ENCODE measurements around the gene ATOSA.

The ATOSA gene

DNA sequence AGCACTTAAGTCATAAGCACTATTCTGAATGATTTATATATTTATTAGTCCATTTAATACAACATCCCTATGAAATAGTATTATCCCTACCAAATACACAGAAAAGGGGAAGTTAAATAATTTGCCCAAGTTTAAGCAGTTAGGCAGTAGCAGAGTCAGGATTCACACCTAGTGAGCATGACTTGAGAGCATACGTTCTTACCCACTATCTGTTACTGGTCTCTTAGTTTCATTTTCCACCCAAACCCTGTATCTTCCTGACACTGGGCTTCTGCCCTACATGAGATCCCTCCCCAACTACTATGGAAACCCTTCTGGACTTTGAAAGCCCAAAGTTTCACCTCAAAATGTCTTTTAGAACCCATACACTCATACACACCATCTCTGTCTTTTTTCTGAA is 4.4 kb upstream of the ATOSA start:
- peak; percentile 35 for DNase-seq (ENCODE audit: low spot score)

DNA sequence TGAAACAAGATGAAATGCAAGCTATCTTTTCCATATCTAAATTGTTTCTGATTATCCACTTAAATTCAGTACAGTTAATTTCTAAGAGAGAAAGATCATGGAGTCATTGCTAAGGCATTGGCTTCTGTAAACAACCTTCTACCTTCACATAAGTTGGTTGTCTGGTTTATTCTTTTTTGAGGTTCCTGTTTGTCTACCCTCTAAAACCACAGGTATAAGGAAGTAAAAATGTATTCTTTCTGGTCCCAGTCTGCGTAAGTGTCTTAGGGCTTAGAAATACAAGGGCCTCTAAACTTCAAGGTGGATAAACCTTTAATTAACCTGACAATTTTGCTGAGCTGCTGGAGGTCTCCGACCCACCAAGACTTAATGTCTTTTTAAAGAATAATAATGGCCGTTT is 3.6 kb upstream of the ATOSA start:
- DNase-seq (ENCODE audit: low spot score) = no peak

DNA sequence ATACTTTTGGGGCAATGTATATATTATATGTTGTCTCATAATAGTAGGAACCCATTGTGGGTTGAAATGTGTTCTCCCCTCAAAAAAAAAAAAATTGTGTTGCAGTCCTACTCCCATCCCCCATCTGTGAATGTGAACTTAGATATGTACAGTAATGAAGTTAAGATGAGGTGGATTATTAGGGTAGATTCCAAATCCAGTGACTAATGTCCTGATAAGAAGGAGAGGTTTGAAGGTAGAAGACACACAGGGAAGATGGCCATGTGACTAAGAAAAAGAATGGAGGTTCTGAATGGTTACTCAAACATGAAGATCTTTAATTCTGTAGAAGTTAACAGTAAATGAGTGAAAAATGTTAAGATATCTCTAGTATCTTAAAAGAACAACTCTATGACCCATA is 3.0 kb upstream of the ATOSA start:
- DNase-seq (ENCODE audit: low spot score) = no peak

DNA sequence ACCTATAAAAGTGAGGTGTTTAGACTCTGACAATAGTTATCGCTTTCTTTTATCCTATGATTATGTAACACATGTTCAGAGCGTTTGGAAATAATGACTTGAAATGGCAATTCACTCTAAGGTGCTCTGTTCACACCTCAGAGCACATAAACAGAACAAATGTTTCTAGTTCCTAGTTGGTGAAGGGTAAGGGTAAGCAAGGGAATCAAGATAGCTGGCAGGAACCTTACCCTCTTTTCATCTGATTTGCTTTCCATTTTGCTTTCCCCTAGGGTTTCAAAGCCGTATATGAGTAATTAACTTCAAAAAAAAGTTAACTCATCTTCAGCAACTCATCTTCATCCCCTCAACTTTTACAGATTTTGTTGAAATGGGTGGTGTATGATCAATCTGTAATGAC is 2.3 kb upstream of the ATOSA start:
- DNase-seq (ENCODE audit: low spot score) = no peak

DNA sequence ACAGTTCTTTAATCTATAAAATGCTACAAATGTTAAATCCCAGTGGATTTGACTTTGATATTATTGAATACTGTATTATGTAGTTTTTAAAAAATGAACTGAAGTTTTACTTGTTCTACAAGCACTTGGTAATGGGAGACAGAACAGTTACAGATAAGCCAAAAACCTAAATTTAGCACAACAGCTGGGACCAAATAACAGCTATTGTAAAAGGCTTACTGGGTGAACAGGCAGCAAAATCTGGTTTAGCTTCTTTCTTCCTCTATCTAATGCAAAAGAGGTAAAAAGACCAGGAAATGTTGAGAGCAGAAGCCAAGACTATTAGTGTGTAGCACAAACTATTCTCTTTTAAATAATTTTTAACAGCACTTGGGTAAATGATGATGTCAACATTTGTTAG is 1.6 kb upstream of the ATOSA start:
- no peak for DNase-seq (ENCODE audit: low spot score)

DNA sequence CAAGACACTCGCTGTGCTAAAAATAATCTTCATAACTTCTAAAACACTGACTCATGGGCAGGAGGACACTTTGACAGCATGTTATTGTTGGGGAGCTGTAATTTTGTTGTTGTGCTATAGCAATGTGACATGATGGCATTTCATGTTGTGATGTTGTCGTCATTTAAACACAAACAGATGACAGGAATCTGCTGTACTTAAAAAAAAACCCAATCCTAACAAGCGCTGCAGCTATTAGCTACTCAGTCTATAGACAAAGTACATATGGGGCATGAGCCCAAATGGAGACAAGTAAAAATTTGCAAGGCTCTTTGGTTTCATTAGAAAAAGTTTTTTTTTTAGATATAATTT is 828 bp upstream of the ATOSA start:
- DNase-seq (ENCODE audit: low spot score) = peak; percentile 10

DNA sequence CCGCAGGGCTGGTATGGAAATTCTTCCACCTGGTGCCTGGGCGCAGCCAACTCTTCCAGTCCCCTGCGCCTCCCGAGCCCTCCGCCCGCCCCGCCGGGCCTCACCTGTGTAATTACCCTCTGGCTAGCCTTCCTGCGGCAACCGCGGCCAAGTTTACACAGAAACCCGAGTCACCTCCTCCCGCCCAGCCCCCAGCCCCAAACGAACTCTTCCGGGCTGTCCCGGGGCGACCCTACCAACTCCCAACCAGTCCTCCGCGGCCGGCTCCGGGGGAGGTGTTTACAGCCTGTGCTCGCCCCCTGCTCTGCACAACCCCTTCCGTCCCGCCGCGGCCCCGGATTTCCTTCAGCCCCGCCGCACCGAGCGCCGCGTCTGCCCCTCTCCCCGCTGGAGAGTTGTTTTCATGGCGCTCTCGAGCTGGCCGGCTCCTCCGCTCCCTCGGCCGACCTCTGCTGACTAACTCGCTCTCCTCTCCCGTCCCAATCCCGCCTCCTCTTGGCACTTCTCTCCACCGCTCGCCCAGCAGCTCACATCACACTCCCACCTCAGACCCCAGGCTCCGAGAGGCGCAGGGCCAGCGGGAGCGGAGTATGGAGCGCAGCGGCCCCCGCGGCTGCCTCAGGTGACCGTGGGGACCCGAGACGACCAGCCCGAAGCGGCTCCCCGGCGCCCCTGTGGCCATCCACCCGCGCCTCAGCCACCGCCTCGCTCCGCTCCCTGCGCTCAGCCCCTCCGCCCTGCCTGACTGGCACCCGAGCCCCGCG is 538 bp downstream of the ATOSA start:
- DNase-seq (ENCODE audit: low spot score) = peak; percentile 56

DNA sequence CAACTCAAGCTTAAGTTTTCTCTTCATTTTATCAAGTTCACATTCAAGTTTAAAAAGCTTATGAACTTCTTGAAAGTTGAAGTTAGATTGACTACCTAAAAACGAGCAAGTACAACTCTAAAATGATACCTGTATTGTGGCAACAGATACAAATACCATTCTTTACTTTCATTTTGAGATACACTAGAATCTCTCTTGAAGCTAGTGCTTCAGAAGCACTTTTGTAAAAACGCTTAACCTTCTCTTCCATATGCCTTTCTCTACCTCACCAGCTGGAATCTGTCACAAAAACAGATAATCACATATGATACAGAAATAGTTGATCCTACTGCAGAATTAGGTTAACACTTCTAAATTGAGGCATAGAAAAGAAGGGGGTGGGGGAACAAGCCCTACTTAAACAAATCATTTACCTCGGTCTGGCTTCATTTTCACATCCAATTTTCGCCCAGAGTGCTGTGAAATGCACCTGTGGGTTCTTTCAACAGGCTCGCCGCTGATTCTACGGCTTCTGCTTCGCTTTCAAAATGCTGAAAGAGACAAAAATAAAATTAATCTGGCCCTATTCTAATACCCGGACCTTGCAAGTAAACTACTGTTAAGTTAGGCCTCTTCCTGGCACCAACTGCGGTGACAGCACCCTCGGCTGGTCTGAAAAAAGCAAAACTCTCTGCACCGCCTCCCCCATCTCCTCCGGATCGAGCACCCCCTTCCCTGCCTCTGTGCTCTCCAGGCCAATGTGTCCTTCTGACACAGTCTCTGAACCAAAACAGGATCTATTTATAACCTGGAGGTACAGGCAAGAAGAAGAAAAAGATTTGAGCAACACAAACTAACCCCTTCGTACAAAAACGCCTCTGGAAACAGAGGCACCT is 1.4 kb downstream of the ATOSA start:
- peak; percentile 48 for DNase-seq (ENCODE audit: low spot score)

DNA sequence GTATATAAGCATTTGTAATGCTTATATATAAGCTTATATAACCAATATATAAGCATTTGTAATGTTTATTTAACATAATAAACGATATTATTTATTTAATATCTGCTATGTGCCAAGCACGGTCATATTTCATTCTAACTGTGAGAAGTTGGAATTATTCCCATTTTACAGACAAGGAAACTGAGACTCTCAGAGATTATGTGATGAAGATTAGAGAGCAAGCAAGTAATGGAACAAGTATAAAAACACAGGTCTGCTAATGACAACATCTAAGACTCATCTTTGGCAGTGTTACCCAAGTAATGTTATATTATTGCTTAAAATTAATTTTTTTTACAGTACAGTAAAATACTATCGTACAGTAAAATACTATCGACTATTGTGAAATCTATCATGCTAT is 4.4 kb downstream of the ATOSA start:
- DNase-seq (ENCODE audit: low spot score) = no peak

DNA sequence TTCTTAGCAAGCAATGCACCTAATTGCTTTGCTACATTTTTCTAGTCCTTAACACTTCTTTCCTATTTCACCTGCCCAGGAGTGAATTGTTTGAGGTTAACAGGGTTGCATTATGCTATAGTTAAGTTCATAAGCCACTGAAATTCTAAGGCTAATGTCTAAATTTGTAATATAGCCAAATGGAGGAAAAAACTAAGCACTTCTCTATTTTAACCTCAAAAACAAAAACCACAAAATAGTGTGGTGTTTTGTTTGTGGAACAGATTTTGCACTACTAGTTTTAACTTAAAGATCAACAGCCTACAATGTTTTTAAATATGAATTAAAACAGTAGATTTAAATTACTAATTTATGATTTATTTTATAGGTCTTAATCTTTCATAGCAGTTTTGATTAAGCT is 5.5 kb downstream of the ATOSA start:
- DNase-seq (ENCODE audit: low spot score) = no peak

DNA sequence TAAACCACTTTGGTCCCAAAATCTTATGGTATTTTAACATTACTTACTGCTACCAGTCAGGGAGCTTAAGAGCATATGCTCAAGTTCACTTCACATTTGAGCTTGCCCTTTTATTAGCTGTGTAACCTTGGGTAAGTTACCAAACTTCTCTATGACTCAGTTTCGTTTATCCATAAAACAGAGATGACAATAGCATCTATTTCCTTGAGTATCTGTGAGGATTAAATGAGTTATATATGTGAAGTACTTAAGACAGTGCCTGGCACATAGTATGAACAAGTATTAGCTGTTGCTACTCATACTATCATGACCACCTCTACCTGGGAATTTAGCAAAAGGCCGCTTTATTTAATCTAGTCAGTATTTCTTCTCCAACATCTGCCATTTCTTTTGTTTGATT is 5.9 kb downstream of the ATOSA start:
- DNase-seq (ENCODE audit: low spot score) = no peak

DNA sequence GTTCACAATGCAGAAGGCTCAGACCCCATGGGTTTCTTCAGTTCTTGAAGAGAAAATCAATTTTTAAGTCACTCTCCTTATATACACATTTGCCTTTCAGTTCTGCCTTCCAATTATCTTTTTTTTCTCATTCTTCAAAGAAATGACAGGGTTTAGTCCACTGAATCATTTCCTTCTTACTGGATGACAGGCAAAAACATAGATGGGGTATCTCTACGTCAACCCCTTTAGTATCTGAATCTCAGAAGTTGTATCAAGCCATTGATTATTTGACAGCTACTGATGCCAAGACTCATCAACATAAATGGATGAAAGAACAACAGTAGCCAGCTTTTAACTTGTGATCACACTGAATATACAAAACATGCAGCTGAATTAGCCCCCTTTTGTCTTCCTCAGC is 6.5 kb downstream of the ATOSA start:
- no peak for DNase-seq (ENCODE audit: low spot score)

DNA sequence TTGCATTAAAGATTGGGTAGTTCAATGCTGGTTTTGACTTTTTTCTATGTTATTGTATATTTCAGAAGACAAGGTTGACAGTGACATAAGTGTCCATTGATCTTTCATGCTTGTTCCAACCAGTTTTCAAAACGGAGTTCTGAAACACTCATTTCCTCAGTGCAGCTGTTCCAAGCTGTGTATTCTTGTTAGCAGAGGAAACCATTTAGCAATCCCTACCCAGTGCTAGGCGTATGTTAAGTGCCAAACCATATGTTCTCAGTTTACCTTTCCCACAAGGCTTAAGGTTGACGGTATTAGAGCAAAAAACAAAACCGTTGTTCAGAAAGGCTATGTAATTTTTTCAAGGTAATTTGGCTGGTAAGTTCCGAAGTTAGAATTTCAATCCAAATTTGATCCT is 9.1 kb downstream of the ATOSA start:
- DNase-seq (ENCODE audit: low spot score) = no peak

DNA sequence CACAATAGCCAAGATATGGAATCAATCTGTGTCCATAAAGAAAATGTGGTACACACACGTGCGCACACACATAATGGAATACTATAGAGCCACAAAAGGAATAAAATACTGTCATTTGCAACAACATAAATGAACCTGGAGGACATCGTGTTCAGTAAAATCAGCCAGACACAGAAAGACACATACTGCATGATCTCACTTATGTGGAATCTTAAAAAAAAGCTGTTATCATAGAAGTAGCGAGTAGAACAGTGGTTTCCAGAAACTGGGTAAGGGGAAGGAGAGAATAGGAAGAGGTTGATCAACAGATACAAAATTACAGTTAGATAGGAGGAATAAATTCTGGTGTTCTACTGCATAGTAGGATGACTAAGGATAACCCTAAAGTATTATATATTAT is 11.1 kb downstream of the ATOSA start:
- no peak for DNase-seq (ENCODE audit: low spot score)

DNA sequence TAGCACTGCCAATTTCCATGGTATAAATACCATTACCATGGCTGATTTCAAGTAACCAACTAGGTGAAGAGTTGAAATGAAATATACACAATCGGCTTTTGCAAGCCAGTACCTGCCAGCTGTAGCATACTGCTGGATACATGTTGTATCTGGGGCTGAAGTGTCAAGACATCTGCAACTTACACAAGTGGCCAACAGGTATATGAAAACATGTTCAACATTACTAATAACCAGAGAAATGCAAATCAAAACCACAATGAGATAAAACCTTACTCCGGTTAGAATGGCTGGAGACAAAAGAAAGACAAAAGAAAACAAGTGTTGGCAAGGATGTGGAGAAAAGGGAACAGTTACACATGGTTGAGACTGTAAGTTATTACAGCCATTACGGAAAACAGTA is 11.6 kb downstream of the ATOSA start:
- no peak for DNase-seq (ENCODE audit: low spot score)

DNA sequence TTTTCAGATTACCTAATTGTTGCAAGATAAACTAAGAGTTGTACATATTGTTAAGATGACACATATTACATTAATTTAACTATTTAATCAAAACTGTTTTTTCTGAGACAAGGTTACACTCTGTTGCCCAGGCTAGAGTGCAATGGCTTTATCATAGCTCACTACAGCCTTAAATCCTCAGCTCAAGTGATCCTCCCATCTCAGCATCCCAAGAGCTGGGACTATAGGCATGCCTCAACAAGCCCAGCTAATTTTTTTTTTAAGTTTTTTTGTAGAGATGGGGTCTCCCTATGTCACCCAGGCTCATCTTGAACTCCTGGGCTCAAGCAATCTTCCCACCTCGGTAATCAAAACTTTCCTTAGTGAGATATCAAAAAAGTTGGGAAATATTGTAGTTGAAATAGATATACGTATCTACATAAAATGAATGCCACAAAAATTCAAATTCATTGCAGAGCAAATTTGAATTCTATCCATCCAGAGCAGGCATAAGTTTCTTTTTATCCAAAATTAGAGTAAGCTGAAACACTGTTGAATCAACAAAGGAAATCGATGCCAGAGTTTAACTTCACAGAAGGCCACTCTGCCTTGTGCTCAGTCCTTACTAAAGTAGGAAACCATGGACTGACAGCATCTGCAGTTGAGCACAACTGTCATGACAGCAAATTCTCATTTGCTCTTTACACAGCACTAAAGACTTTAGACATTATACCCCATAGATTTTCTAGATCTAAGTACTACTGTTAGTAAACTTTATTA is 15.5 kb downstream of the ATOSA start:
- DNase-seq (ENCODE audit: low spot score) = no peak

DNA sequence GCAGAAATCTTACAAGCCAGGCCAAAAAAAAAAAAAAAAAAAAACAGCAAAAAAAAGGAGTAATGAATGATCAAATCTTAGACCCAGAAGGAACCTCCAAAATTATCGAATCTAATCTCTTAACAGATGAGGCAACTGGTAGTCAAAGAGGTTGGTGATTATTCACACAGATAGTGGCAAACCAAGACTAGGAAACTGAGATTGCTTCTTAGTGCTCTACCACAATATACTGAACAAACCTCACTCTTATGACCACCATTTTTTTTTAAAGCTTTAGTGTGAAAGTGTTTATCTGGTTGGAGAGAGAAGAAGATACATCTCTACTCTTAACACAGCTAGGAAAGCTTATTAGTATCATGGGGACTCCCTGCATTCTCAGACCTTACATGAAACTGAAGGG is 17.3 kb downstream of the ATOSA start:
- no peak for DNase-seq (ENCODE audit: low spot score)

DNA sequence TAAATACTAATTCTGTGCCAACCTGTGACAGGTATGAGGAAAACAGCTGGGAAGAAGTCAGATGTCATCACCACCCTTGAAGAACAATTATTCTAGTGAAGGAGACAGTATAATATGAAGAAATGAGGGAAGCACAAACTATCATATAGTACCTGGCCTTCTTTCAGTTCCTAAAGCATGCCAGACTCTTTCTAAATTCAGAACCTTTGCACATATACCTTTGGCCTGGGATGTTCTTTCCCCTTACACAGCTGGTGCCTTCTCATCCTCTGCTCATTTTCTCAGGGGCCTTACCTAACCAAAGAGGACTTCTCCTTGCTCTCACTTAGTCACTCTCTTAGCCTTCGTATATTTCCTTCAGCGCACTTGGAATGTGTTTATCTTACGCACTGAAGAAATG is 19.0 kb downstream of the ATOSA start:
- no peak for DNase-seq (ENCODE audit: low spot score)

DNA sequence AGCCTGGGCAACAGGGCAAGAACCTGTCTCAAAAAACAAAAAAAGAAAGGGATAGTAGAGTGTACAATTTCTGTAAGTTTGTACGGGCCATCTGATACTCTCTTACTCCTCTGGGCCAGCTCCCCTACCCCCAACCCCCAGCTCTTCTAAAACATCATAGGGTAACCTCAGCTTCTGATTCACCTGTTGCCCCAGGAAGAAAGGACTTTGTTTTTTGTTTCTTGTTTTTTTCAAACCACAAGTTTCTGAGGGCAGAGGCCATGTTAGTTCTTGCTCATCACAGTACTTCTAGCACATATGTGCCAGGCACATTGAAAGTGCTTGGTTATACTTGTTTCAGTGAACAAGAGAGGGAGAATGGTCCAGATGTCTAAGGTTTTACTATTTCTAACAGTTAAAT is 20.2 kb downstream of the ATOSA start:
- DNase-seq (ENCODE audit: low spot score) = no peak

DNA sequence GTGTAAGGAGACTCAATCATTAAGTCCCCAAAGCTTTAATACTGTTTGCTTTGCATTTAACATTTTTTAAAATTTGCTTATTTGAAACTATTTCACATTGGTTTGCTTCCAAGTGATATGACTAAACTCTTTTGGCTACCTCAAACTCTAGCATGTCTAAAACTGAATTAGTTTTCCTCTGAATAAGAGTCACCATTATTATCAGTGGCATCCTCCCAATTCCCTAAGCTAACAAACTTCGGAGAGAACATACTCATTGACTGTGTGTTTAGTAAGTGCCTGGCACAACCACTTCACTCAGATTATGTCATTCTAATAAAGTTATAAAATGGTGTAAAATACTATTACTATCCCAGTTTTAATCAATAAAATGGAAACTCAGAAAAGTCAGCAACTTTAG is 21.9 kb downstream of the ATOSA start:
- DNase-seq (ENCODE audit: low spot score) = no peak

DNA sequence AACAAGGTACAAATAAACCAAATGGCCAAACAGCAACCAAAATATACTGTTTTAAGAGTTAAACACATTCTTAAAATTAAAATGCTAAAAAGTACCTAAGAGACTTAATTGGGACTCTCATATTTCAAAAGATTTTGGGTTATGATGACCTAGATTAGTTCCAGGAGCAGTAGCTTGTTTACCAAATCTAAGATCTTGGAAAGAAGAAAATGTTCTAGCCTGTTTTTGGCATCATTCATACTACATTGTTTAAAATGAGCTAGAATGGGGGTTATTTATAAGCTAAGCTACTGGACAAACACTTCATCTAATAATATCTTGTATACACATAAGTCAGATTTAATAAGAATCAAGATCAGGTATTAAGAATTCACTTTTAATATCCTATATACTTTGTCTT is 22.8 kb downstream of the ATOSA start:
- no peak for DNase-seq (ENCODE audit: low spot score)

DNA sequence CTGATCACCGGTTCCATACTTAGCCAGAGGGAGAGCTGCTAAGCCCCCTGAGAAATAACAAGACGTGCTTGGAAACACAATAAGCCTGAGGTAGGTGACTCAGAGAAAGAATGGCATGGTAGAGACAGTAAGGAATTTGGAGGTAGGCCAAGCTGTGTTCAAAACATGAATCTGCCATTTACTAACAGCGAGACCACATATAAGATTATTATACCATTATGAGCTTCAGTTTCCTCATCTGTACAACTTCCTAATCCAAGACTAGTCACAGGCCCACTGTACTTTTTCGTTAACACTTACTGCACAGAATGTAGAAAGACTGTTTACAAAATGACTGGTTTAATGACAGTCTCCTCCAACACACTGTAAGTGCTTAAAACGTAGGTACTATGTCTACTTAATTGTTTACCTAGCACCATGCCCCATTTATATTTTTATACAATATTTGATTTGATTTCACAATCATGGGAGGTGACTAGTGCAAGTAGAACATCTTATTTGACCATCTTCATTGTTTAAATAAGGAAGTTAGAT is 25.7 kb downstream of the ATOSA start:
- DNase-seq (ENCODE audit: low spot score) = no peak

DNA sequence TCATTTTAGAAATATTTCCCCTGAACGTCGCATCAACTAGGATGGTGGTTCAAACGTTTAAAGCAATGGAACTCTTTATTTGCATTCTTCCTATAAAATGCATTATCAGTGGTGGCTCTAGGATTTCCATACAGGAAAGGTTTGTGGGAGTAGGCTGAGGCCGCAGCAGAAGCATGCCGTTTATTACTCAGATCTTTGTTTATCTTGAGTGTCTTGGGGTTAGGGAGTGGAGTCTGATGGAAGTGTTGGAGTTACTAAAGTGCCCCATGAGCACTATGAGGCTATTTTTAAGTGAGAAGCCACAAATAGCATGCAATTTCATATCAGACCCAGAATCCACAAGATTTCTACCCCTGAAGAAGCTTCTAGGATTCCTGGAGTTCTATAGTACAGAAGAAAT is 26.2 kb downstream of the ATOSA start:
- DNase-seq (ENCODE audit: low spot score) = no peak
